DMS79 (cell line): ENCODE data around the gene DNAH5.
"Not testable (repeated sequence)": the region's sequence is repeated elsewhere in the genome, so short reads cannot be mapped to it uniquely, and the experiment has no call there.

Source experiments
- DNase-seq: peaks from one replicate; lab custom pipeline; 2025; lab: John Stamatoyannopoulos, UW

The DNAH5 gene

GRCh38 chr5:13944560-13945199 is at the start of gene DNAH5:
Gene DNAH5 (minus strand): TSS chr5:13944688. CDS start chr5:13944438, 250 bp downstream.
- DNase-seq = peak; percentile 67

- no peak for DNase-seq
Observed at GRCh38 chr5:13993926-13994325, 49.4 kb upstream of the DNAH5 start.

GRCh38 chr5:13992795-13993194 is 48.3 kb upstream of the DNAH5 start:
- no peak for DNase-seq

- no peak for DNase-seq
Observed at GRCh38 chr5:13991365-13991764, 46.9 kb upstream of the DNAH5 start.

GRCh38 chr5:13990896-13991295 is 46.4 kb upstream of the DNAH5 start:
- DNase-seq = no peak

GRCh38 chr5:13989832-13990231 is 45.3 kb upstream of the DNAH5 start:
- DNase-seq = no peak

- peak; percentile 11 for DNase-seq
Observed at GRCh38 chr5:13987843-13988464, 43.5 kb upstream of the DNAH5 start.

GRCh38 chr5:13985731-13986418 is 41.4 kb upstream of the DNAH5 start:
- DNase-seq = no peak

GRCh38 chr5:13984888-13985287 is 40.4 kb upstream of the DNAH5 start:
- not testable (repeated sequence) for DNase-seq

GRCh38 chr5:13976867-13977830 is 32.7 kb upstream of the DNAH5 start:
- no peak for DNase-seq

- DNase-seq = no peak
Observed at GRCh38 chr5:13976223-13976622, 31.7 kb upstream of the DNAH5 start.

GRCh38 chr5:13975246-13975645 is 30.8 kb upstream of the DNAH5 start:
- no peak for DNase-seq

- no peak for DNase-seq
Observed at GRCh38 chr5:13973724-13974123, 29.2 kb upstream of the DNAH5 start.

- DNase-seq = no peak
Observed at GRCh38 chr5:13972029-13972428, 27.5 kb upstream of the DNAH5 start.

GRCh38 chr5:13957032-13957645 is 12.7 kb upstream of the DNAH5 start:
- DNase-seq = peak; percentile 10

- no peak for DNase-seq
Observed at GRCh38 chr5:13956471-13956870, 12.0 kb upstream of the DNAH5 start.

GRCh38 chr5:13955896-13956295 is 11.4 kb upstream of the DNAH5 start:
- DNase-seq = no peak

GRCh38 chr5:13946111-13946510 is 1.6 kb upstream of the DNAH5 start:
- DNase-seq = peak; percentile 22

GRCh38 chr5:13945271-13945670 is 783 bp upstream of the DNAH5 start:
- no peak for DNase-seq

GRCh38 chr5:13943676-13944075 is 812 bp downstream of the DNAH5 start:
- DNase-seq = peak; percentile 1

- no peak for DNase-seq
Observed at GRCh38 chr5:13941468-13941867, 3.0 kb downstream of the DNAH5 start.

GRCh38 chr5:13939638-13940037 is 4.8 kb downstream of the DNAH5 start:
- DNase-seq = peak; percentile 66
